CD14-positive monocyte (primary cell): ENCODE data around the gene KIDINS220. TPM values are rescaled to one million over a fixed set of nuclear protein-coding genes. Genes with fewer than 3 reads are reported as not detected.

ENCODE experiments used
- DNase-seq, 3 donors: peaks; one replicate each; pipeline ENCODE4 v3.0.0-alpha.2; 2011 to 2022
- H2AFZ ChIP-seq: 2 replicates; pipeline ENCODE4 v1.6.0; 2012; ENCODE audit warnings: mild to moderate bottlenecking, low read depth, low read length, inconsistent platforms; ENCODE audit not compliant: insufficient read depth, poor library complexity, severe bottlenecking
- H3K27ac ChIP-seq, 2 donors: 1 replicate in 1 of 2; 2 replicates in 1 of 2; pipeline ENCODE4 v1.5.1; 2012 to 2013; ENCODE audit warnings: low read length in 2 of 2, control low read depth in 1 of 2, inconsistent platforms in 1 of 2, low read depth in 1 of 2, mild to moderate bottlenecking in 1 of 2
- H3K27me3 ChIP-seq, 2 donors: one replicate each; pipeline versions ENCODE4 v1.6.0 to v1.6.1; 2011 to 2013; ENCODE audit warnings: low read length in 2 of 2; ENCODE audit not compliant: control insufficient read depth in 2 of 2, insufficient read depth in 2 of 2
- H3K36me3 ChIP-seq, 2 donors: replicated peaks in 1 of 2; 1 replicate in 1 of 2; 2 replicates in 1 of 2; pipeline versions ENCODE4 v1.5.1 to v1.6.1; 2012 to 2013; ENCODE audit warnings: low read length in 2 of 2, control low read depth in 1 of 2, inconsistent platforms in 1 of 2, mild to moderate bottlenecking in 1 of 2; ENCODE audit not compliant: insufficient read depth in 2 of 2, control insufficient read depth in 1 of 2
- H3K4me1 ChIP-seq, 2 donors: 1 replicate in 1 of 2; 2 replicates in 1 of 2; pipeline versions ENCODE4 v1.5.1 to v1.6.1; 2012 to 2013; ENCODE audit warnings: low read length in 2 of 2, control low read depth in 1 of 2, inconsistent platforms in 1 of 2, mild to moderate bottlenecking in 1 of 2, moderate library complexity in 1 of 2; ENCODE audit not compliant: insufficient read depth in 2 of 2, control insufficient read depth in 1 of 2
- H3K4me2 ChIP-seq: replicated peaks from 2 replicates; pipeline ENCODE3; 2012; ENCODE audit warnings: low read length, moderate library complexity, mild to moderate bottlenecking; ENCODE audit not compliant: poor library complexity, severe bottlenecking; ENCODE audit errors: extremely low read depth
- H3K4me3 ChIP-seq, 3 experiments: fragments of 200-600 bp in 1 of 3; sonication (generic) in 1 of 3; replicated peaks in 1 of 3; 1 replicate in 2 of 3; 2 replicates in 1 of 3; pipeline ENCODE4 v1.5.1; 2011 to 2013; ENCODE audit warnings: low read length in 3 of 3, mild to moderate bottlenecking in 3 of 3, control low read depth in 2 of 3, low read depth in 2 of 3, inconsistent platforms in 1 of 3, moderate library complexity in 1 of 3
- H3K79me2 ChIP-seq: 2 replicates; pipeline ENCODE4 v1.6.0; 2012; ENCODE audit warnings: mild to moderate bottlenecking, control low read depth, inconsistent platforms, low read length, moderate library complexity; ENCODE audit not compliant: insufficient read depth
- H3K9ac ChIP-seq: 2 replicates; pipeline ENCODE4 v1.6.0; 2017; ENCODE audit warnings: low read length, mild to moderate bottlenecking; ENCODE audit not compliant: insufficient read depth, poor library complexity, severe bottlenecking
- H3K9me3 ChIP-seq, 2 donors: replicated peaks in 1 of 2; 1 replicate in 1 of 2; 2 replicates in 1 of 2; pipeline versions ENCODE4 v1.5.1 to v1.6.1; 2012 to 2013; ENCODE audit warnings: low read length in 2 of 2, control low read depth in 1 of 2; ENCODE audit not compliant: control insufficient read depth in 1 of 2, insufficient read depth in 1 of 2
- H4K20me1 ChIP-seq: 2 replicates; pipeline ENCODE4 v1.6.0; 2012; ENCODE audit warnings: mild to moderate bottlenecking, low read length, control low read depth, moderate library complexity; ENCODE audit not compliant: insufficient read depth
- H3K27ac Mint-ChIP-seq, 7 donors: one replicate each; pipeline ENCODE4 v1.8.0; 2020; ENCODE audit warnings: mild to moderate bottlenecking in 7 of 7, mixed read lengths in 7 of 7, moderate library complexity in 6 of 7, inconsistent platforms in 2 of 7
- H3K27me3 Mint-ChIP-seq, 3 donors: one replicate each; pipeline ENCODE4 v1.8.0; 2021 to 2022; ENCODE audit warnings: low read depth in 3 of 3, mild to moderate bottlenecking in 3 of 3, mixed read lengths in 3 of 3, moderate library complexity in 3 of 3, inconsistent platforms in 1 of 3
- H3K36me3 Mint-ChIP-seq, 2 donors: one replicate each; pipeline ENCODE4 v1.8.0; 2020; ENCODE audit warnings: mixed read lengths in 2 of 2, inconsistent platforms in 1 of 2, mild to moderate bottlenecking in 1 of 2
- H3K4me1 Mint-ChIP-seq: one replicate; pipeline ENCODE4 v1.8.0; 2020; ENCODE audit warnings: mild to moderate bottlenecking, mixed read lengths
- H3K4me3 Mint-ChIP-seq, 2 donors: one replicate each; pipeline ENCODE4 v1.8.0; 2020; ENCODE audit warnings: mild to moderate bottlenecking in 2 of 2, mixed read lengths in 2 of 2, moderate library complexity in 1 of 2
- H3K9me3 Mint-ChIP-seq, 7 donors: one replicate each; pipeline ENCODE4 v1.8.0; 2020 to 2022; ENCODE audit warnings: mixed read lengths in 7 of 7, mild to moderate bottlenecking in 6 of 7, moderate library complexity in 6 of 7, inconsistent platforms in 2 of 7
- CTCF ChIP-seq: fragments of 200-600 bp; IDR thresholded peaks from one replicate; pipeline ENCODE4 v1.8.0; 2022; ENCODE audit warnings: antibody characterized with exemption, mild to moderate bottlenecking
- WGBS: methylation state at CpG from one replicate; pipeline ENCODE4 v1.1.5; 2013; ENCODE audit warnings: missing lambda C conversion rate; ENCODE audit not compliant: insufficient coverage; 5-methylcytosine and 5-hydroxymethylcytosine counted together
- intact Hi-C, 2 donors: fragments of 100-400 bp; cut with micrococcal nuclease; formaldehyde crosslinking; loops; one replicate each; pipeline versions ENCODE4 v1.15.0 to v1.15.1; 2023
- polyA plus RNA-seq, 3 donors: library from polyadenylated mRNA; depleted of rRNA in 1 of 3; unstranded in 2 of 3; stranded (reverse) in 1 of 3; fragments of 300-500 nt in 2 of 3; fragments of >200 nt in 1 of 3; fragmentation: Illumina TruSeq in 2 of 3; gene quantifications; 1 replicate in 2 of 3; 2 replicates in 1 of 3; pipeline ENCODE4 v1.2.3, GENCODE V29; 2012 to 2021

The KIDINS220 gene
- polyA plus RNA-seq, 3 donors, result 12.1 to 26.7 (median 26.3) TPM

- intact Hi-C loops, result loop anchor here (5.0 to 10.0 kb wide), 9 partner anchors 99 to 1586 kb away; no protein-coding TSS in a partner anchor
- peaks cover 20 to 36% of the 10 kb centered on the region in 2 donors for H3K27me3 ChIP-seq
- H2AFZ ChIP-seq, result peak overlapping the region; percentile 66
- peak; percentile 48 to 69 (median 68) for DNase-seq
- H3K27ac Mint-ChIP-seq, result peak overlapping the region; percentile 90 to 98 (median 92)
- peak overlapping the region; percentile 53 for H3K9ac ChIP-seq
- H3K79me2 ChIP-seq, result peaks cover 36% of the 10 kb centered on the region
- H3K9me3 ChIP-seq, result peaks cover 1 to 2% of the 10 kb centered on the region in 2 donors
- peaks cover 2 to 21% (median 13%) of the 10 kb centered on the region in 7 donors for H3K9me3 Mint-ChIP-seq
- peaks cover 29% of the 10 kb centered on the region for H4K20me1 ChIP-seq
- WGBS, result 0% methylated on average over 4 of the region's 30 CpGs
- peak overlapping the region; percentile 69 for H3K4me2 ChIP-seq
- TF ChIP-seq CTCF, result no peak
- peaks cover 47 to 59% of the 10 kb centered on the region in 2 donors for H3K4me1 ChIP-seq
- H3K4me3 Mint-ChIP-seq, result peak overlapping the region; percentile 85 to 92
- H3K27me3 Mint-ChIP-seq, result peaks cover 28 to 44% (median 32%) of the 10 kb centered on the region in 3 donors
- H3K36me3 ChIP-seq, result no peaks in the 10 kb centered on the region
- peaks cover 45% of the 10 kb centered on the region for H3K4me1 Mint-ChIP-seq
- H3K27ac ChIP-seq, result peak overlapping the region; percentile 68 to 83
- peak overlapping the region; percentile 59 to 83 (median 66) for H3K4me3 ChIP-seq
- H3K36me3 Mint-ChIP-seq, result peaks cover 13 to 26% of the 10 kb centered on the region in 2 donors
Observed at GRCh38 chr2:8680822-8681760, 156.3 kb downstream of the KIDINS220 start.
